ENCODE data around the gene DLEC1.
A peak's percentile ranks its signal among the peaks of the same experiment; 100 is the strongest.
"Not testable (repeated sequence)": the region's sequence is repeated elsewhere in the genome, so short reads cannot be mapped to it uniquely, and the experiment has no call there.

Gene DLEC1

GRCh38 chr3:38031022-38031994, 7.7 kb upstream of the DLEC1 start:
- TF ChIP-seq CSRNP3 (CRISPR knock-in tag; IDR thresholded peaks at IDR 0.05) (no peak), ZFP30 (CRISPR knock-in tag; IDR thresholded peaks at IDR 0.05) (no peak), ESRRG (CRISPR knock-in tag; IDR thresholded peaks at IDR 0.05) (no peak), ZNF70 (CRISPR knock-in tag; IDR thresholded peaks at IDR 0.05) (no peak), TOX (CRISPR knock-in tag; IDR thresholded peaks at IDR 0.05; ENCODE audit: borderline replicate concordance) (no peak), ZNF8 (CRISPR knock-in tag; IDR thresholded peaks at IDR 0.05) (no peak), ZC3H10 (CRISPR knock-in tag; IDR thresholded peaks at IDR 0.05) (no peak), BACH2 (CRISPR knock-in tag; IDR thresholded peaks at IDR 0.05; ENCODE audit: borderline replicate concordance) (no peak), OSR1 (CRISPR knock-in tag; IDR thresholded peaks at IDR 0.05) (no peak), ARNTL (CRISPR knock-in tag; IDR thresholded peaks at IDR 0.05; ENCODE audit: borderline replicate concordance, low read depth) (no peak), TSHZ2 (CRISPR knock-in tag; IDR thresholded peaks at IDR 0.05) (no peak), ISL1 (CRISPR knock-in tag; IDR thresholded peaks at IDR 0.05) (no peak), CSDC2 (CRISPR knock-in tag; IDR thresholded peaks at IDR 0.05) (no peak), CREB5 (CRISPR knock-in tag; IDR thresholded peaks at IDR 0.05; ENCODE audit: low read depth) (no peak), RARB (CRISPR knock-in tag; IDR thresholded peaks at IDR 0.05) (no peak)
- ATAC-seq: peak; percentile 76

GRCh38 chr3:38032328-38032865, 6.6 kb upstream of the DLEC1 start:
- no peak for ATAC-seq
- no peak for TF ChIP-seq ARNTL (CRISPR knock-in tag; IDR thresholded peaks at IDR 0.05; ENCODE audit: borderline replicate concordance, low read depth)
- TF ChIP-seq CSRNP3 (CRISPR knock-in tag; IDR thresholded peaks at IDR 0.05): no peak
- no peak for TF ChIP-seq GLIS3 (CRISPR knock-in tag; IDR thresholded peaks at IDR 0.05)
- no peak for TF ChIP-seq ZFP3 (CRISPR knock-in tag; IDR thresholded peaks at IDR 0.05)
- TF ChIP-seq RARB (CRISPR knock-in tag; IDR thresholded peaks at IDR 0.05): no peak
- no peak for TF ChIP-seq TOX (CRISPR knock-in tag; IDR thresholded peaks at IDR 0.05; ENCODE audit: borderline replicate concordance)
- no peak for TF ChIP-seq CSDC2 (CRISPR knock-in tag; IDR thresholded peaks at IDR 0.05)
- TF ChIP-seq BACH2 (CRISPR knock-in tag; IDR thresholded peaks at IDR 0.05; ENCODE audit: borderline replicate concordance): no peak
- no peak for TF ChIP-seq ZC3H10 (CRISPR knock-in tag; IDR thresholded peaks at IDR 0.05)
- no peak for TF ChIP-seq OSR1 (CRISPR knock-in tag; IDR thresholded peaks at IDR 0.05)
- no peak for TF ChIP-seq PPARA (CRISPR knock-in tag; IDR thresholded peaks at IDR 0.05; ENCODE audit: borderline replicate concordance)
- TF ChIP-seq ZFP30 (CRISPR knock-in tag; IDR thresholded peaks at IDR 0.05): no peak
- no peak for TF ChIP-seq ZNF8 (CRISPR knock-in tag; IDR thresholded peaks at IDR 0.05)
- no peak for TF ChIP-seq ZNF565 (CRISPR knock-in tag; conservative IDR thresholded peaks at IDR 0.05; ENCODE audit: low read depth)
- TF ChIP-seq POU6F1 (CRISPR knock-in tag; IDR thresholded peaks at IDR 0.05; ENCODE audit: borderline replicate concordance, low read depth): no peak
- TF ChIP-seq TSHZ2 (CRISPR knock-in tag; IDR thresholded peaks at IDR 0.05): no peak
- TF ChIP-seq ESRRG (CRISPR knock-in tag; IDR thresholded peaks at IDR 0.05): no peak
- TF ChIP-seq SNAI2 (CRISPR knock-in tag; IDR thresholded peaks at IDR 0.05): no peak
- TF ChIP-seq PATZ1 (CRISPR knock-in tag; IDR thresholded peaks at IDR 0.05; ENCODE audit: borderline replicate concordance): no peak
- no peak for TF ChIP-seq ISL1 (CRISPR knock-in tag; IDR thresholded peaks at IDR 0.05)

GRCh38 chr3:38033586-38033985, 5.4 kb upstream of the DLEC1 start:
- not testable (repeated sequence) for ATAC-seq

All from SK-N-SH treated with all-trans-retinoic acid at 6 μM for 48 hours (cell line).